UCSD-AML1 (cell line): Measurements from ENCODE around the gene TESK2.
"Not testable (repeated sequence)": the region's sequence is repeated elsewhere in the genome, so short reads cannot be mapped to it uniquely, and the experiment has no call there.

Source experiments
- DNase-seq: peaks from one replicate; lab custom pipeline; 2025; ENCODE audit not compliant: unreplicated experiment; lab: John Stamatoyannopoulos, UW

TESK2 gene

GRCh38 chr1:45474194-45474593, 16.8 kb downstream of the TESK2 start:
- DNase-seq: not testable (repeated sequence)

DNA sequence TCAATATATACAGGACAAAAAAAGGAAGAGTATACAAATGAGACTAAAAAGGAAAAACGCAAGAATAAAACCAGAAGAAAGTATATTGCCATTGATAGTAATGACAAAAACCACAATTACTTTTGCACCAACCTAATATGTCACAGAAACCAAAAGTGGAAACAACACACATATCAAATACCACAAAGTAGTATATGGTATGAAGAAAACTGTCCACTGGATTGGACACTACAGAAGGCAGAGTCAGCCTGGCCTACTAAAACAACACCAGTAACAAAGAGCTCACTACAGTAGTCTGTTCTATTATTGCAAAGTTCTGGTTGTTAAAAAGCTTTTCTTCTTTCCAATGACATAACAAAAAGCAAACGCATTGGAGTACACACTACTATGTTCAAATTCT, 17.7 kb downstream of the TESK2 start:
- DNase-seq: no peak

- DNase-seq: no peak
Measured at GRCh38 chr1:45470306-45470798, 20.6 kb downstream of the TESK2 start.

- DNase-seq: not testable (repeated sequence)
Measured at GRCh38 chr1:45467353-45467752, 23.6 kb downstream of the TESK2 start.

DNA sequence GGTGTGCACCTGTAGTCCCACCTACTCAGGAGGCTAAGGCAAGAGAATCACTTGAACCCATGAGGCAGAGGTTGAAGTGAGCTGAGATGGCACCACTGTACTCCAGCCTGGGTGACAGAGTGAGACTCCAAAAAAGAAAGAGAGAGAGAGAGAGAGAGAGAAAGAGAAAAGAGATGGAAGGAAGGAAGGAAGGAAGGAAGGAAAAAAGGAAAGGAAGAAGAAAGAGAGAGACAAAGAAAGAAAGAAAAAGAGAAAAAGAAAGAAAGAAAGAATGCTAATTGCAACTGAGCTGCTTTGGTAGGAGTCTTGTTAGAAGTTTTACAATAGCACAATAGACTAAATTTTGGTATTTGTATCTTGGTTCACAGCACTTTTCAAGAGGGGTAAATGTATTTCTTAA, 25.7 kb downstream of the TESK2 start:
- DNase-seq: no peak

- no peak for DNase-seq
Measured at GRCh38 chr1:45458894-45459293, 32.1 kb downstream of the TESK2 start.

- no peak for DNase-seq
Measured at GRCh38 chr1:45456531-45456930, 34.4 kb downstream of the TESK2 start.

GRCh38 chr1:45455162-45455561, 35.8 kb downstream of the TESK2 start:
- no peak for DNase-seq

DNA sequence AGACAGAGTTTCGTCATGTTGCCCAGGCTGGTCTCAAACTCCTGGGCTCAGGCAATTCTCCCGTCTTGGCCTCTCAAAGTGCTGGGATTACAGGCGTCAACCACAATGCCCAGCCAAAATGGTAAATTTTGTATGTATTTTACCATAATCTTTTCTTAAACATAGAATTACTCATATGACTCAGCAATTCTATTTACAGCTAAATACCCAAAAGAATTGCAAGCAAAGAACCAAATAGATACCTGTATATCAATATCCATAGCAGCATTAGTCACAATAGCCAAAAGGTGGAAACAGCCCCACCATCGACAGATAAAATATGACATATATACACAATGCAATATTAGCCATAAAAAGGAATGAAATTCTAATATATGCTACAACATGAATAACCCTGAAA, 36.5 kb downstream of the TESK2 start:
- no peak for DNase-seq

GRCh38 chr1:45452503-45452902, 38.5 kb downstream of the TESK2 start:
- DNase-seq: no peak

DNA sequence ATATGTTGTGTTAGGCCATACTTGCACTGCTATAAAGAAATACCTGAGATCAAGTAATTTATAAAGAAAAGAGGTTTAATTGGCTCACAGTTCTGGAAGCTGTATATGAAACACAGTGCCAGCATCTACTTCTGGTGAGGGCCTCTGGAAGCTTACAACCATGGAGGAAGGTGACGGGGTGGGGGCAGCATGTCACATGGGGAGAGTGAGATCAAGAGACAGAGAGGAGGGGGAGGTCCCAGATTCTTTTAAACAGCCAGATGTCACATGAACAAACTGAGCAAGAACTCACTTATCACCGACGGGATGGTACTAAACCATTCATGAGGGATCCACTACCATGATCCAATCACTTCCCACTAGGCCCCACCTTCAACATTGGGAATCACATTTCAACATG, 42.6 kb downstream of the TESK2 start:
- DNase-seq: no peak

DNA sequence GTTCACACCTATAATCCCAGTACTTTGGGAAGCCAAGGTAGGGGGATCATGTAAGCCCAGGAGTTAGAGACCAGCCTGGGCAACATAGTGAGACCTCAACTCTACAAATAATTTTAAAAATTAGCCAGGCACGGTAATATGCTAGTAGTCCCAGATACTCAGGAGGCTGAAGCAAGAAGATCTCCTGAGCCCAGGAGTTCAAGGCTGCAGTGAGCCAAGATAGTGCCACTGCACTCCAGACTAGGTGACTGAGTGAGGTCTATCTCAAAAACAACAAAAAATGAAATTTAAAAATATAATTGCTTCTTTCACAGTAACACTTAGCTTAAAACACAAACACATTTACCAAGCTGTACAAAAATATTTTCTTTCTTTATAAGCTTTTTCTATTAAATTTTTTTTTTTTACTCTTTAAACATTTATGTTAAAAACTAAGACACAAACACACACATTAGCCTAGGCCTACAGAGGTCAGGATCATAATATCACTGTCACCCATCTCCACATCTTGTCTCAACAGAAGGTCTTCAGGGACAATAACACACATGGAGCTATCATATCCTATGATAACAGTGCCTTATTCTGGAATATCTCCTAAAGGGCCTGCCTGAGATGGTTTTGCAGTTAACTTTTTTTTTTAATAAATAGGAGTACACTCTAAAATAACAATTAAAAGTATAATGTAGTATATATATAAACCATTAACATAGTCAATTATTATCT, 43.9 kb downstream of the TESK2 start:
- DNase-seq: no peak

- DNase-seq: no peak
Measured at GRCh38 chr1:45446530-45446929, 44.4 kb downstream of the TESK2 start.

GRCh38 chr1:45444609-45445131, 46.3 kb downstream of the TESK2 start:
- DNase-seq: no peak

- no peak for DNase-seq
Measured at GRCh38 chr1:45443580-45444446, 47.1 kb downstream of the TESK2 start.

DNA sequence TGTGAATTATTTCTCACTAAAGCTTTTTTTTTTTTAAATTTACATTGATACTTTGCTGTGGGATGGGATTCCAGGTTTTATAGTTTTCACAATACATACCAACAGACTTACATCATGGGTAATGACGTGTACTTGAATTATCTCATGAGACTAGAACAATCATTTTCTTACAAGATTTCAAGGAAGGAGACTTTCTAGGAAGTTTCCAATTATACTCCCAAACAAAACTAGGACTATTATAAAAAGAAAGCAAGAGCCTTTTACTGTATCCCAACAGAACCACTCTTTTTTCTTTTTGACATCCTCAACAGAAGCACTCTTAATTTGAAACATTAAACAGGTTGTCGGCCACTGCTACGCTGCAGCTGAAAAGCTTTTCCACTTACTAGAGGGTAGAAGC, 48.7 kb downstream of the TESK2 start:
- no peak for DNase-seq

- no peak for DNase-seq
Measured at GRCh38 chr1:45437323-45437722, 53.6 kb downstream of the TESK2 start.

DNA sequence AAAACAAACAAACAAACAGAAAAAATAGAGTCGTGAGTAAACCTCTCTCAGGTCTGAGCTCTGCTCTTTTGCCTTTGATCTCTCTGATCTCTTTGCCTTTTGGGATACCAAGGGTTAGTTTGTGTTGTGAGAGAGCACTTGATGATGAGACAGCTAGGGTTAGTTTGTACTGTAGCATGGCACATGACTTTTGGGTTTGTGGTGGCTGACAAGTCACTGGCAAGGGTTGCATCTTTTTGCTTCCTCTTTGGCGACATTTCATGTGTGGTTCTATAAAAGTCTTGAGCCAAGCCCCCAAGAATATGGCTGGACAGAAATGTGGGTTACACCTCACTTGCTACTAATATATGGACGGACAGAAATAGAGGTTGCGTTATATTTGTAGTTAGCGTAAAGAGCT, 60.5 kb downstream of the TESK2 start:
- DNase-seq: no peak

DNA sequence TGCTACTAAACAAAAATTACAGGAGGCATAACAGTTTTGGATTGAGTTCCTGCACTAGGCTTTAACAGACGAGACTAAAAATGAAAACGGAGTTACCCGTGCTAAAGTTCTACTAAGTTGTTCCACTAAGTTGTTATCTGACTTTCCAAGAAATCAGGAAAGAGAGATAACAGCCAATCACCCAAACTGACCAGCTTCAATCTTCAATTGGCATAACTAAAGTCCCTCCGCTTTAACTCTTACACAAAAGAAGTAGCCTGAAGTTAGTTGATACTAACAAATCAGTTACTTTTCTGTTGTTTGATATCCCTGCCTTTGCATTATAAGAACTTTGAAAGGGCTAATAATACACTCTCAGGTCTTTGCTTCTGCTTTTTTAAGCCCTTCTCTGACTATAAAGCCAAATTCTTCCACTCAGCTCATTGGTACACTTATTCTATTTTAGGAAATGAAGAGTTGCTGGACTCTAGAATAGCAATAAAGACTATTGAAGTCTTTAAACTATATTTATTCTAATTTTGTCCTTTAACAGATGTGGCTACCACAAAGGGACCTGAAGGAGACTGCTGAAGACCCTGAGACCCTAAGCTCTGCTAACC, 61.3 kb downstream of the TESK2 start:
- no peak for DNase-seq

GRCh38 chr1:45423906-45424678, 66.9 kb downstream of the TESK2 start:
- no peak for DNase-seq

- no peak for DNase-seq
Measured at GRCh38 chr1:45421935-45422334, 69.0 kb downstream of the TESK2 start.
